GM12878 (cell line): ENCODE results near the gene MEX3B. TPM values are rescaled to one million over a fixed set of nuclear protein-coding genes. Genes with fewer than 3 reads are reported as not detected.

Experiments used
- ATAC-seq: fragments of 200-7000 bp; cut with Tn5 transposase; 3 replicates; pipeline ENCODE4 v1.9.1; 2020; ENCODE audit warnings: mild to moderate bottlenecking, moderate library complexity
- BruUV-seq: library from RNA; stranded (reverse); fragments of 400-500 nt; replicated peaks from 2 replicates; lab custom pipeline; 2021; lab: Mats Ljungman, UMichigan
- CTCF ChIA-PET: fragments of 300-600 bp; sonication (Branson Sonifier 250); formaldehyde crosslinking; extraction: SDS; loops from one replicate; lab custom pipeline; 2021; ENCODE audit warnings: inconsistent platforms; lab: Yijun Ruan, JAX
- POLR2A ChIA-PET: fragments of 350-600 bp; formaldehyde crosslinking; extraction: SDS; loops from one replicate; lab custom pipeline; 2021; ENCODE audit warnings: inconsistent platforms; lab: Charles Lee
- RAD21 ChIA-PET: fragments of 300-600 bp; sonication (Branson Sonifier 250); formaldehyde crosslinking; loops from one replicate; lab custom pipeline; 2023; ENCODE audit warnings: antibody characterized with exemption; ENCODE audit not compliant: unreplicated experiment; lab: Charles Lee
- SMC1A ChIA-PET: fragments of 300-600 bp; sonication (Branson Sonifier 250); formaldehyde crosslinking; loops from one replicate; lab custom pipeline; 2023; ENCODE audit not compliant: unreplicated experiment, uncharacterized antibody; lab: Charles Lee
- DNase-seq: peaks from one replicate; pipeline ENCODE4 v3.0.0-alpha.2; 2011; ENCODE audit warnings: low read depth, low spot score
- FAIRE-seq: peaks from 3 replicates; lab custom pipeline; 2011; peaks lifted over from hg19 to GRCh38; lab: Jason Lieb, UNC
- H2AFZ ChIP-seq: 2 replicates; pipeline ENCODE4 v1.6.0; 2011; ENCODE audit warnings: low read depth, low read length, control low read depth; ENCODE audit not compliant: control insufficient read depth
- H3K27ac ChIP-seq: 2 replicates; pipeline ENCODE4 v1.5.1; 2011; ENCODE audit warnings: control low read depth; ENCODE audit not compliant: control insufficient read depth, insufficient read depth
- H3K27me3 ChIP-seq, 2 experiments: replicated peaks in 1 of 2; 2 replicates each; pipeline versions ENCODE4 v1.6.0 to v1.6.1; 2011; ENCODE audit warnings: low read length in 1 of 2; ENCODE audit not compliant: control insufficient read depth in 2 of 2, insufficient read depth in 2 of 2
- H3K36me3 ChIP-seq, 2 experiments: 2 replicates each; pipeline ENCODE4 v1.5.1; 2011; ENCODE audit warnings: low read length in 1 of 2; ENCODE audit not compliant: control insufficient read depth in 2 of 2, insufficient read depth in 2 of 2
- H3K4me1 ChIP-seq: 2 replicates; pipeline ENCODE4 v1.6.1; 2011; ENCODE audit warnings: mild to moderate bottlenecking, low read length, moderate library complexity, mixed read lengths; ENCODE audit not compliant: control insufficient read depth, insufficient read depth
- H3K4me2 ChIP-seq: 2 replicates; pipeline ENCODE4 v1.6.0; 2011; ENCODE audit warnings: control low read depth; ENCODE audit not compliant: control insufficient read depth, insufficient read depth
- H3K4me3 ChIP-seq: fragments of 200-600 bp; sonication (generic); 2 replicates; pipeline ENCODE4 v1.5.1; 2016
- H3K79me2 ChIP-seq: 2 replicates; pipeline ENCODE4 v1.6.0; 2011; ENCODE audit warnings: low read length; ENCODE audit not compliant: control insufficient read depth, insufficient read depth
- H3K9ac ChIP-seq: 2 replicates; pipeline ENCODE4 v1.8.0; 2011; ENCODE audit warnings: low read length, control low read depth, mixed read lengths; ENCODE audit not compliant: control insufficient read depth, insufficient read depth
- H3K9me3 ChIP-seq: replicated peaks from 3 replicates; pipeline ENCODE4 v1.5.1; 2011; ENCODE audit warnings: mild to moderate bottlenecking, low read length; ENCODE audit not compliant: control insufficient read depth, insufficient read depth
- H4K20me1 ChIP-seq: 2 replicates; pipeline ENCODE4 v1.6.0; 2011; ENCODE audit not compliant: control insufficient read depth, insufficient read depth
- EED ChIP-seq: sonication (generic); IDR thresholded peaks from 2 replicates; pipeline ENCODE4 v1.6.1; 2016; ENCODE audit warnings: antibody characterized with exemption, low read depth
- EGR1 ChIP-seq, 2 experiments: IDR thresholded peaks; 1 replicate in 1 of 2; 2 replicates in 1 of 2; pipeline ENCODE4 v1.6.1; 2011 to 2012; ENCODE audit warnings: low read depth in 2 of 2, low read length in 2 of 2, borderline replicate concordance in 1 of 2, mild to moderate bottlenecking in 1 of 2, moderate library complexity in 1 of 2
- POLR2AphosphoS2 ChIP-seq: IDR thresholded peaks from 2 replicates; pipeline ENCODE4 v1.6.1; 2011; ENCODE audit warnings: low read depth, mild to moderate bottlenecking, low read length, improper control_type of control experiment, moderate library complexity
- RAD51 ChIP-seq: fragments of 450-650 bp; IDR thresholded peaks from 2 replicates; pipeline ENCODE4 v1.6.1; 2016; ENCODE audit warnings: moderate library complexity, mild to moderate bottlenecking, inconsistent platforms
- SKIL ChIP-seq: fragments of 450-650 bp; IDR thresholded peaks from 2 replicates; pipeline ENCODE4 v1.6.1; 2017; ENCODE audit warnings: mild to moderate bottlenecking, low read depth, inconsistent platforms; ENCODE audit not compliant: poor library complexity, severe bottlenecking
- SREBF1 ChIP-seq: IDR thresholded peaks from 2 replicates; pipeline ENCODE4 v1.6.1; 2012; ENCODE audit warnings: mild to moderate bottlenecking, low read length
- SUPT20H ChIP-seq: IDR thresholded peaks from 2 replicates; pipeline ENCODE4 v1.6.1; 2011; ENCODE audit warnings: low read depth, mild to moderate bottlenecking, low read length, moderate library complexity, borderline replicate concordance; ENCODE audit not compliant: control insufficient read depth
- WGBS: methylation state at CpG from one replicate; pipeline ENCODE4 v1.1.6; 2016; ENCODE audit warnings: low lambda C conversion rate; ENCODE audit not compliant: insufficient replicate concordance, insufficient coverage; ENCODE audit errors: missing lambda C conversion rate; 5-methylcytosine and 5-hydroxymethylcytosine counted together
- in situ Hi-C: fragments of 300-500 bp; cut with MboI; formaldehyde crosslinking; loops from 9 replicates; pipeline ENCODE4 v1.14.3; 2018; ENCODE audit warnings: mixed read lengths
- intact Hi-C: fragments of 100-400 bp; cut with micrococcal nuclease; formaldehyde crosslinking; loops from one replicate; pipeline ENCODE4 v1.14.2; 2022; ENCODE audit not compliant: unreplicated experiment
- polyA plus RNA-seq, 11 experiments: library from polyadenylated mRNA; depleted of rRNA in 4 of 11; unstranded in 6 of 11; stranded (reverse) in 5 of 11; fragments of >200 nt; fragmentation: Nextera tagmentation in 4 of 11; fragmentation: Illumina TruSeq in 1 of 11; extraction: Ambion mirVana in 4 of 11; extraction: Trizol in 1 of 11; gene quantifications; 1 replicate in 1 of 11; 2 replicates in 10 of 11; pipeline versions ENCODE4 v1.2.1 to v1.2.3, GENCODE V29; 2011 to 2016; ENCODE audit warnings: inconsistent platforms in 2 of 11, missing spikeins in 2 of 11, low read depth in 1 of 11
- total RNA-seq, 4 experiments: library from RNA; depleted of rRNA in 3 of 4; stranded (reverse); fragments of >200 nt in 3 of 4; fragmentation: Illumina TruSeq in 1 of 4; extraction: Trizol in 1 of 4; gene quantifications; 2 replicates each; pipeline versions ENCODE4 v1.2.1 to v1.2.3, GENCODE V29; 2013 to 2021
- TF ChIP-seq, protein P1 (sequence below): fragments of 450-650 bp; IDR thresholded peaks from 2 replicates; pipeline ENCODE4 v1.6.1; 2016; ENCODE audit warnings: mild to moderate bottlenecking
- TF ChIP-seq, protein P2 (sequence below): IDR thresholded peaks from 2 replicates; pipeline ENCODE4 v1.6.1; 2012; ENCODE audit warnings: low read depth, low read length, improper control_type of control experiment

The MEX3B gene
- total and polyA plus RNA-seq, 10 of the 15 experiments (the other 5 are each of a cell fraction or from before 2014, with no cell fraction given): 0.02 to 1.3 (median 0.28) TPM

DNA sequence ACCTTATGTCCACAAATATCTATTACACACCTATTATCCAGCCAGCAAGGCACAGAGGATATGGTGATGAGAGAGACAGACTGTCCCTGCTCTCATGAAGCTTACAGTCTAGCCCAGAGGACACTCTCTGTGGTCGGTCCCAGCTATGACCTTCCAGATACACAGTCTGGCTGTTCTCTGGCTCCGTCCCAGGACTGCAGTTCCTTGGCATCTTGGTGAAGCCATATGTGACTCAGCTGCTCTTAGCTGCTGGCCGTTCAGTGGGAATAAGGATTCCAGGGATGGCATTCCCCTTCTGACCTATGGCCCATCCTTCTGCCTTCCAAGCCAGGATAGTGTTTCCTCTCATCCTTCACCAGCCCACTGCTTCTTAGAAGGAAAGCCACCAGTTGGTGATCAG, 30.8 kb downstream of the MEX3B start:
- TF ChIP-seq POLR2AphosphoS2 (no peak), EGR1 (IDR thresholded peaks at IDR 0.05; ENCODE audit: borderline replicate concordance in 1 of 2, low read depth in 2 of 2, low read length in 2 of 2) (no peak), SREBF1 (no peak), RAD51 (no peak), SUPT20H (no peak), SKIL (no peak), EED (no peak)
- TF ChIP-seq, protein P1, sequence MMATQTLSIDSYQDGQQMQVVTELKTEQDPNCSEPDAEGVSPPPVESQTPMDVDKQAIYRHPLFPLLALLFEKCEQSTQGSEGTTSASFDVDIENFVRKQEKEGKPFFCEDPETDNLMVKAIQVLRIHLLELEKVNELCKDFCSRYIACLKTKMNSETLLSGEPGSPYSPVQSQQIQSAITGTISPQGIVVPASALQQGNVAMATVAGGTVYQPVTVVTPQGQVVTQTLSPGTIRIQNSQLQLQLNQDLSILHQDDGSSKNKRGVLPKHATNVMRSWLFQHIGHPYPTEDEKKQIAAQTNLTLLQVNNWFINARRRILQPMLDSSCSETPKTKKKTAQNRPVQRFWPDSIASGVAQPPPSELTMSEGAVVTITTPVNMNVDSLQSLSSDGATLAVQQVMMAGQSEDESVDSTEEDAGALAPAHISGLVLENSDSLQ: no peak
- TF ChIP-seq, protein P2, sequence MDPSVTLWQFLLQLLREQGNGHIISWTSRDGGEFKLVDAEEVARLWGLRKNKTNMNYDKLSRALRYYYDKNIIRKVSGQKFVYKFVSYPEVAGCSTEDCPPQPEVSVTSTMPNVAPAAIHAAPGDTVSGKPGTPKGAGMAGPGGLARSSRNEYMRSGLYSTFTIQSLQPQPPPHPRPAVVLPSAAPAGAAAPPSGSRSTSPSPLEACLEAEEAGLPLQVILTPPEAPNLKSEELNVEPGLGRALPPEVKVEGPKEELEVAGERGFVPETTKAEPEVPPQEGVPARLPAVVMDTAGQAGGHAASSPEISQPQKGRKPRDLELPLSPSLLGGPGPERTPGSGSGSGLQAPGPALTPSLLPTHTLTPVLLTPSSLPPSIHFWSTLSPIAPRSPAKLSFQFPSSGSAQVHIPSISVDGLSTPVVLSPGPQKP: no peak
- Histone ChIP-seq H3K4me3 (no peak overlapping the region), H3K9ac (no peak overlapping the region), H3K4me2 (no peak overlapping the region), H3K27me3 (no peaks in the 10 kb centered on the region), H3K4me1 (no peaks in the 10 kb centered on the region), H3K9me3 (no peaks in the 10 kb centered on the region), H3K27ac (no peak overlapping the region), H3K79me2 (no peaks in the 10 kb centered on the region), H2AFZ (no peak overlapping the region), H4K20me1 (0 out of 2 replicates have a peak, but pooled peaks cover 2% of the 10 kb centered on the region), H3K36me3 (no peaks in the 10 kb centered on the region)
- in situ Hi-C loops (no loop called here), intact Hi-C loops (no loop called here)
- WGBS: 12% methylated on average over 3 of the region's 3 CpGs
- no TSS peak for BruUV-seq
- ChIA-PET RAD21 (no interaction called here), CTCF (no interaction called here), SMC1A (no interaction called here), POLR2A (no interaction called here)
- no peak for ATAC-seq
- FAIRE-seq: no peak
- no peak for DNase-seq
